Right atrium auricular region (tissue), 2 donors: Measurements from ENCODE around the gene KCND3. TPM values are rescaled to one million over a fixed set of nuclear protein-coding genes. Genes with fewer than 3 reads are reported as not detected.

Source experiments
- DNase-seq: peaks from one replicate; pipeline ENCODE4 v3.0.0-alpha.2; 2019; ENCODE audit warnings: low spot score
- H3K27ac ChIP-seq, 2 donors: fragments of 200-600 bp; sonication (generic); 1 replicate in 1 of 2; 2 replicates in 1 of 2; pipeline ENCODE4 v1.5.1; 2016 to 2019
- H3K27me3 ChIP-seq, 2 donors: fragments of 200-600 bp; sonication (generic); one replicate each; pipeline versions ENCODE4 v1.5.1 to v1.6.0; 2017 to 2019
- H3K36me3 ChIP-seq: fragments of 200-600 bp; sonication (generic); one replicate; pipeline ENCODE4 v1.5.1; 2016
- H3K4me1 ChIP-seq, 2 donors: fragments of 200-600 bp; sonication (generic); one replicate each; pipeline versions ENCODE4 v1.5.1 to v1.6.0; 2017 to 2019
- H3K4me3 ChIP-seq, 2 donors: fragments of 200-600 bp; sonication (generic); 1 replicate in 1 of 2; 2 replicates in 1 of 2; pipeline ENCODE4 v1.5.1; 2017 to 2019; ENCODE audit warnings: mild to moderate bottlenecking in 1 of 2, moderate library complexity in 1 of 2
- H3K9me3 ChIP-seq, 2 donors: fragments of 200-600 bp; sonication (generic); one replicate each; pipeline ENCODE4 v1.5.1; 2019
- CTCF ChIP-seq, 2 donors: fragments of 200-600 bp; sonication (generic); IDR thresholded peaks; one replicate each; pipeline ENCODE4 v1.5.1; 2019; ENCODE audit warnings: antibody characterized with exemption in 2 of 2
- total RNA-seq, 2 donors: library from RNA; depleted of rRNA; stranded (reverse); fragments of >200 nt; gene quantifications; one replicate each; pipeline ENCODE4 v1.1.0, GENCODE V29; 2016

KCND3 gene
- total RNA-seq, 2 donors from 2014 or later: 19.6 to 24.9 TPM

GRCh38 chr1:111992476-111992875, 3.0 kb upstream of the KCND3 start:
- H3K9me3 ChIP-seq: no peaks in the 10 kb centered on the region
- H3K4me3 ChIP-seq: no peak overlapping the region
- no peak for DNase-seq
- H3K4me1 ChIP-seq: peaks cover 0 to 32% of the 10 kb centered on the region in 2 donors
- peak overlapping the region; percentile 61 to 83 for H3K27ac ChIP-seq
- no peaks in the 10 kb centered on the region for H3K36me3 ChIP-seq
- H3K27me3 ChIP-seq: no peaks in the 10 kb centered on the region
- TF ChIP-seq CTCF (IDR thresholded peaks at IDR 0.05): no peak

- H3K36me3 ChIP-seq: no peaks in the 10 kb centered on the region
- DNase-seq: peak; percentile 78
- H3K4me1 ChIP-seq: peaks cover 0 to 37% of the 10 kb centered on the region in 2 donors
- H3K9me3 ChIP-seq: no peaks in the 10 kb centered on the region
- H3K27ac ChIP-seq: peak overlapping the region; percentile 83 to 89
- H3K4me3 ChIP-seq: peak overlapping the region; percentile 67 to 69
- peaks cover 0 to under 1% of the 10 kb centered on the region in 2 donors for H3K27me3 ChIP-seq
- TF ChIP-seq CTCF (IDR thresholded peaks at IDR 0.05): peak; percentile 23 to 63
Measured at GRCh38 chr1:111990878-111991718, 1.6 kb upstream of the KCND3 start.

GRCh38 chr1:111990026-111990877, 784 bp upstream of the KCND3 start:
- H3K36me3 ChIP-seq: no peaks in the 10 kb centered on the region
- H3K4me1 ChIP-seq: peaks cover 0 to 37% of the 10 kb centered on the region in 2 donors
- peaks cover 0 to 2% of the 10 kb centered on the region in 2 donors for H3K27me3 ChIP-seq
- peak overlapping the region; percentile 67 to 69 for H3K4me3 ChIP-seq
- H3K9me3 ChIP-seq: no peaks in the 10 kb centered on the region
- DNase-seq: no peak
- peak overlapping the region; percentile 83 to 89 for H3K27ac ChIP-seq
- TF ChIP-seq CTCF (IDR thresholded peaks at IDR 0.05): no peak

GRCh38 chr1:111988743-111989453, 570 bp downstream of the KCND3 start:
- H3K4me1 ChIP-seq: peaks cover 0 to 37% of the 10 kb centered on the region in 2 donors

More at GRCh38 chr1:111988743-111989453, 570 bp downstream of the KCND3 start:
- H3K36me3 ChIP-seq: no peaks in the 10 kb centered on the region
- no peak for TF ChIP-seq CTCF (IDR thresholded peaks at IDR 0.05)
- H3K27ac ChIP-seq: peak overlapping the region; percentile 83 to 89
- H3K4me3 ChIP-seq: peak overlapping the region; percentile 67 to 69
- no peak for DNase-seq
- H3K9me3 ChIP-seq: no peaks in the 10 kb centered on the region
- peaks cover 0 to 2% of the 10 kb centered on the region in 2 donors for H3K27me3 ChIP-seq
